HG02885 (cell line): ENCODE data around the gene TELO2.

Source experiments
- ATAC-seq: cut with Tn5 transposase; IDR thresholded peaks from one replicate; pipeline ENCODE4 v1.9.1; 2021; ENCODE audit warnings: mild to moderate bottlenecking; ENCODE audit not compliant: unreplicated experiment, poor library complexity

TELO2 gene

DNA sequence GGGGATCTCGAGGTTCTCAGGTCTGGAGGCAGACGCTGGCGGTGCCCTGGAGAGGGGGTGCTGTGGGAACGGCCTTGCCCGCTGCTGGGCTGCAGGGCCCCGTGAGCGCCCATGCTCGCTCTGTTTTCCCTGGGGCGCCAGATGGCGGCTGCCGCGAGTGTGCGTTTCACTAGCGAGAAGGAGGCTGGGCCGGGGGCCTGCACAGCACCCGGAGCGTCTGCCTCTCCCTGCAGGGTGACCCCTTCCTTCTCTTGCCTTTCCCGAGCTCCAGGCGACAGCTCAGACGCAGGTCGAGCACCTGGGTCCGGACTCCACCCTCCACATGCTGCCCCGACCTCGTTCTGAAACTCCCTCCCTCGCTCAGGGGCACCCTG, 2.7 kb downstream of the TELO2 start:
- no peak for ATAC-seq

DNA sequence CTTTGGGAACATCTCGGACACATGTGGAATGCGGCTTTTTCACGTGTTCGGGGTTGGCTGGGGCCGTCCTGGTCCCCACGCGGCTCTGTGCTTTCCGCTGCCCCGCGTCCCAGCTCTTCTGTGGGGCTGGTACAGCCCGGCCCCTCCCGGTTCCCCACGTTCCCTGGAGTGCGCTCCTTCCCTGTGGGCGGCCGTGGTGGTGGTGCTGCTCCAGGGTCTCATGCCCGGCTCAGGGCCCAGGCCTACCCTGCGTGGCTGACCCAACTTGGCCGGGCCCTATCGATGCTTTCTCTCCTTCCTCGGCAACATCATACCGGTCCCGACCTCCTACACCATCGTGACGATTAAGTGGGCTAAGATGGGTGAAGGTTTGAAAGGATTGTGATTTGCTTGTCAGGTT, 3.3 kb downstream of the TELO2 start:
- ATAC-seq, result no peak

- ATAC-seq, result no peak
Measured at GRCh38 chr16:1497014-1497598, 3.9 kb downstream of the TELO2 start.

GRCh38 chr16:1498899-1499676, 5.9 kb downstream of the TELO2 start:
- ATAC-seq, result no peak

- ATAC-seq, result no peak
Measured at GRCh38 chr16:1499756-1500464, 6.8 kb downstream of the TELO2 start.

DNA sequence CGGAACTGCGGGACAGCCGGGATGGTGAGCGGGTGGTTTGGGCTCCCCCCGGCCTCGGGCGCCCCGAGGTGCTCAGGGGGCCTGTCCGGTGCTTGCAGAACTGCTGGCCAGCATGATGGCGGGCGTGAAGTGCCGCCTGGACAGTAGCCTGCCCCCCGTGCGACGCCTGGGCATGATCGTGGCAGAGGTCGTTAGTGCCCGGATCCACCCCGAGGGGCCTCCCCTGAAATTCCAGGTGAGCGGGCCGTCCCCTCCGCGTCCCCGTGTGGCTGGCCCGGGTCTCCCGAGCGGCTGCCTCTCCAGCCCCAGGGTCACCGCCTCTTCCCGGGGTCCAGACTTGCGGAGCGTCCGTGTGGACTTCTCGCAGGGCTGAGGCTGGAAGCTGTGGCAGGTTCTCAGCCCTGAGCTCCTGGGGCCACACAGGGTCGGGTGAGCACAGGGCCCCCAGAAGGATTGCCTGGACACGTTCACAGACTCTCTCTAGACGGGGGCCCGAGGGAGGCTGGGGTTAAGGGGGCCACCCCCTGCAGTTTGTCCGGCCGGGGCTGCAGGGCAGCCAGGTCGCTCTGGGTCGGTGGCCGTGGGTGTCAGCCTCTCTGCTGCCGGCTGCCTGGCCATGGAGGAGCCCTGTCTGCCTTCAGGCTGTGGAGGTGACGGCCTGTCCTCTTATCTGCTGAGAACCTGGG, 7.4 kb downstream of the TELO2 start:
- ATAC-seq, result no peak

DNA sequence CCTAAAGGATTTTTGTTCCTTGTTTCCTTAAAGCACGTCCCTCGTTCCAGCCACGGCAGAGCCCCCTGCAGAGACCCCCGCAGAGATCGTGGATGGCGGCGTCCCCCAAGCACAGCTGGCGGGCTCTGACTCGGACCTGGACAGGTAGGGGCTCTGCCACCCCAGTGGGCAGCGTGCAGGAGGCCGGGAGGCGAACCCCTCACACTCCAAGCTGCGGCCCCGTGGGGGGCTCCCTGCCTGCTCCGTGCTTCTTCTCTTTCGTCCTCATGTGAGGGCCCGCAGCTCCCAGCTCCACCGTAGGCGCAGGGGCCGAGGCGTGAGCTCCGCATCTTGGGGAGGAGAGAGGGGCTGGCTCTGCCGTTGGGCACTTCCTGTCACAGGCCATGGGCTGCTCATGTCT, 8.5 kb downstream of the TELO2 start:
- no peak for ATAC-seq

DNA sequence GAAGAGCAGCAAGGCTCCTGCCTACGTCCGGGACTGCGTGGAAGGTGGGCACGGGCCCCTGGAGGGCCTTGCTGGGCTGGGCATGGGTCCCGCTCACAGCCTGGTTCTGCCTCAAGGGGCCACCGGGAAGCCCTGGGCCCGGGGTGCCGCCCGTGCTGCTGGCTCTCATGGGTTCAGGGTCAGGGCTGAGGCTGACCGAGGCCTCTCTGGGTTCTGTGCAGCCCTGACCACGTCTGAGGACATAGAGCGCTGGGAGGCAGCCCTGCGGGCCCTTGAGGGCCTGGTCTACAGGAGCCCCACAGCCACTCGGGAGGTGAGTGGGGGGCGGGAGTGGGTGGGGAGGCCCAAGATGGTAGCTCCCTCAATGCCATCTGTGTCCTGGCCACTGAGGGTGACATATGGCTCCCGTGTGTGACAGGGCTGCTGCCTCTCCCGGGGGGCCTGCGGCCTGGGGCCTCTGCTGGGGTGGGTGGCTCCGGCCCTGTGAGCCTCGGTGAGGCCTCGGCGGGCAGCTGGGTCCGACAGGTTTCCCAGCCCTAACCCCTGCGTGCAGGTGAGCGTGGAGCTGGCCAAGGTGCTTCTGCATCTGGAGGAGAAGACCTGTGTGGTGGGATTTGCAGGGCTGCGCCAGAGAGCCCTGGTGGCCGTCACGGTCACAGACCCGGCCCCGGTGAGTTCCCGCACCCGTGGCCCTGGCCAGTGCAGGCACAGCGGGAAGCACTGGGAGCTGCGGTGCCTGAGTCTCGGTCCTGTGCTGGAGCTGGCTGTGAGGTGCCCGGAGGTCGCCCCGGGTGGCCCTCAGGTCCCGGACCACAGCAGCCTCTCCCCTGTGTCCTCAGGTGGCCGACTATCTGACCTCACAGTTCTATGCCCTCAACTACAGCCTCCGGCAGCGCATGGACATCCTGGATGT, 9.2 kb downstream of the TELO2 start:
- ATAC-seq, result no peak

DNA sequence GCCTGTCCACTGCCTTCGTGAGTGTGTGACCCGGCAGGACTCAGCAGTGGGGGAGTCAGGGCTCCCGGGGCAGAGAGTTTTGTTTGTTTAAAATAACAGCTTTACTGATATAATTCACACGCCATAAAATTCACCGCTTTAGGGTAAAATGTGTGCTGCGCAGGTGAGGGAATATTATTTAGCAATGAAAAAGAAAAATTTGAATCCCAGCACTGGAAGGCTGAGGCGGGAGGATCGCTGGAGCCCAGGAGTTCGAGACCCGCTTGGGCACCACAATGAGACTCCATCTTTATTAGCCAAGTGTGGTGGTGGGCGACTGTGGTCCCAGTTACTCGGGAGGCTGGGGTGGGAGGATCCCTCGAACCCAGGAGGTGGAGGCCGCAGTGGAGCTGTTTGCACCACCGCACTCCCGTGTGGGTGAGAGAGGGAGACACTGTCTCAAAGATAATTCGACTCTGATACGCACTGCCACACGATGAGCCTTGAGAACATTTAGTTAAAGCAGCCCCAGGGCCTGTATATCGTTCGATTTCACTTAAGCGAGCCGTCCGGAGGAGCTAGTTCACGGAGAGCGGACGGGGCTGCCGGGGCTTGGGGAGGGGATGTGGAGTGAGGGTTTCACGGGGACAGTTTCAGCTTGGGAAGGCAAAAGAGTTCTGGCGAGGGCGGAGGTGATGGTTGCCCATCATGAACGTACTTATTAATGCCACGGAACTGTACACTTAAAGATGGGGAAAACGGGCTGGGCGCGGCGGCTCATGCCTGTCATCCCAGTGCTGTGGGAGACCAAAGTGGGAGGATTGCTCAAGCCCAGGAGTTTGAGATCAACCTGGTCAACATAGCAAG, 10.2 kb downstream of the TELO2 start:
- ATAC-seq, result no peak

GRCh38 chr16:1505073-1505844, 12.1 kb downstream of the TELO2 start:
- ATAC-seq, result no peak

GRCh38 chr16:1505912-1506311, 12.8 kb downstream of the TELO2 start:
- ATAC-seq, result no peak

DNA sequence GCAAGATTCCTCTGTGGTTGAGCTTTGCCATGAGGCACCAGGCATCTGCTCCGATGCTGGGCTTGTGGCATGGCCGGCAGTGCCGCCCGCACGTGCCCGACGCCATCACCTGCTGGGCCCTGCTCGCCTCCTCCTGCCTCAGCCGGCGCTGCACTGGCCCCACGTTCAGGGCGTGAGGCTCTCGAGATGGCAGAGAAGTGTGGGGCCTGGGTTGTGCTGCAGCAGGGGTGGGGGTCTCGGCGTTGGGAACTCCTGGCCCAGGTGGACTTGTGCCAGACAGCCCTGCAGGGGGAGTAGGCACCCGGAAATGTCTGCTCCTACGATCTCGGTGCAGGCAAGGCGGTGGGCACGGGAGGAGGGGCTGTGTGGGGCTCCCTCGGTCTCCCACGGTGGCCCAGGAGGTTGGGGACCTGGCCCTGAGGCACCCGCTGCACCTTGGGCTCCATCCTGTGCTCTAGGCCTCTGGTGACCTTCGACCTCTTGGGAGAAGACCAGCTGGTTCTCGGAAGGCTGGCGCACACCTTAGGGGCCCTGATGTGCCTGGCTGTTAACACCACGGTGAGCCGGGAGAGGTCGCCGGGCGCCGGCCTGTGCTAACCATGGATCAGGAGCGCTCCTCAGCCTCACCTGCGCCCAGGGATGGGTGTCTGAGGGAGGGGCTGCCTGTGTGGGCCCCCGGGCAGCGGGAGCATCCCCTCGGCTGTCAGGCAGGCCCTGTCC, 13.5 kb downstream of the TELO2 start:
- ATAC-seq, result no peak

- no peak for ATAC-seq
Measured at GRCh38 chr16:1508494-1509187, 15.5 kb downstream of the TELO2 start.

DNA sequence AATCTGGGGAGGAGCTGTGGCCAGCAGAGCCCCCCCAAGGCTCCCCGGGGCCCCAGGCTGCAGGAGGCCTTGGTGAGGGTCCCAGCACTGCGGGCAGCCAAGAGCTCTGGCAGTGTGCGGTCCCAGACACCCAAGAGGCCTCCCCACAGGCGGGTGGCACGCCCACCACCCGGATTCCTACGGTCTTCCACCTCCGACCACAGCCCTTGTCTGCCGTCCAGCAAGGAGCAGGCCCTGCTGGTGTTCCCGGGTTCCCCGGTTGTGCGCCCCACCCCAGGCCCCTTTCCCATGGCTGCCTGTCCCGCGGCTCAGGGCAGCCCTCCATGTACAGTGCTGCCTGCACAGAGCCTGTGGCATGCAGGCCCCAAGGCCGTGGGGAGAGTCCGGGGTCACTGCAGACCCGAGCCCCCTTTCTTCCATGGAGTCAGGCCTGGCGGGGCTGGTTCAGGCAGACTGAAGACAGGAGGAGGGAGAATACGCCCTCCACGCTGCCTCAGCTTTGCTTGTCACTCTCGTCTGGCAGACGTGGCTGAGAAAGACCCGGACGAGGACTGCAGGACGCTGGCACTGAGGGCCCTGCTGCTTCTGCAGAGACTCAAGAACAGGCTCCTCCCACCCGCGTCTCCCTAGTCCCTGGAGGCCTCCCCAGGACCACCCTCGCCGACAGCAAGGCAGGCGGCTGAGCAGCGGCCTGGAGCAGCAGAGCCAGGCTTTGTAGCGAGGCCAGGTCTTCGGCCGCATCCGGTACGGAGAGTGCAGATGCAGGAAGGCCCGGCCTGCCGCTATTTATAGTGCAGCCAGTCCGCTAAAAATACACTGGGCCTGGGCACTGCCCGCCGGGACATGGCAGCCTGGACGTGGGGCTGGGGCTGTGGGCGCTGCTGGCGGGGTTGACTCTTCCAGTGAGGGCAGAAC, 16.4 kb downstream of the TELO2 start:
- no peak for ATAC-seq

- ATAC-seq, result no peak
Measured at GRCh38 chr16:1510272-1510671, 17.1 kb downstream of the TELO2 start.

DNA sequence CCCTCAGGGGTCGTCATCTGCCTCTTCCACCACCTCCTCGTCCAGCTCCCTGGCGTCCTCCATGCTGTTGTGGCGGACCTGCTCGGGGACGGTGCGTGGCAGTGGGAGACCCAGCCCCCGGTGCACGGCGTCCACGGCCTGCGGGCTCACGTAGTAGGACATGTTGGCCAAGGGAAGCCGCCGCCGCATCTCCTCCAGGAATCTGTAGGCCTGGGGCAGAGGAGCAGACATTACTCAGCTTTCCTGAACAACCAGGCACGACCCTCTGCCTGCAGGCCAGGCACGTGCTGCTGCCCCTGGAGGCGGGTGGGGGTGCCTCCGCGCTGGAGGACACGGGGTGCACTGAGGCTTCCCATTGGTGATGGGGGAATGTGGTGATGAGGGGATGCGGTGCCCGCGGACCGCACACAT, 17.8 kb downstream of the TELO2 start:
- ATAC-seq, result no peak
